HUDEP-2 (cell line): ENCODE data around the gene SEMA5A.
A peak's percentile ranks its signal among the peaks of the same experiment; 100 is the strongest.

Source experiments
- DNase-seq, 76 experiments: peaks; one replicate each; lab custom pipeline; 2025; ENCODE audit not compliant: unreplicated experiment in 76 of 76; lab: John Stamatoyannopoulos, UW

SEMA5A gene

DNA sequence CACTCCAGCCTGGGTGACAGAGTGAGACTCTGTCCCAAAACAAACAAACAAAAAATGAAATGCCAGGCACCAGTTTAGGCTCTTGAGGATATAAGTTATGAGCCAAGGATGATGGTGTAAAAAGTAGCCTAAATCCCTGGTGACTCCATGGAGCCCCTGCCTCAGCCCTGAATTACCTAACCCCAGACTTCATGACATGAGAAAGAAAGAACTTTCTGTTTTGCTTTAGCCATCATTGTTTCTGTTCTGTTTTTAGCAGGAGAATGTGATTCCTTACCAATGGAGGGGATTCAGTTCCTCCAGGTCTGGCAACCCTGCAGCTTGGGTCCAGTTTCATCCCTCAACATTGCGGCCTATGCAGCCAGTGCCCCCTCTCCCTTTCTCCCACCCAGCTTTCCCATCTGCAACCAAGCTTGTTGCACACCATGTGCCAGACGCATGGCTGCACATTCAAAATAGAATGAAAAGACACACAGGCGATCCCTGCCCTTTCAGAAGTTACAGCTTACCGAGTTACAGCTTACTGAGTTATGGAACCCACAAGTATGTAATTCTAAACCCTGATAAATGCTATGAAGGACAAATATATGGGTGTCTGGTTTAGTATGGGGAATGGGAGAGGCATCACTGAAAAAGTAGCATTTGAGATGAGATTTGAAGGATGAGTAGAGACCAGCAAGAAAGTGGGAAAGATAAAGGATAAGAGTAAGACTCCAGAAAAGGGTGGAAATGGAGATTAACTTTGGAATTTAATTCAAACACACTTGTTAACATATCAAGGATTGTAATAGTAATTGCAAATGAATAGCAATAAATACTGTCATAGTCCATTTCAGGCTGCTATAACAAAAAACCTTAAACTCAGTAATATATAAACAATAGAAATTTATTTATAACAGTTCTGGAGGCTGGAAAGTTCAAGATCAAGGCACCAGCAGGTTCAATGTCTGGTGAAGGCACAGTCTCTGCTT is 6.0 kb upstream of the SEMA5A start:
- DNase-seq: no peak

GRCh38 chr5:9549941-9550340 is 4.1 kb upstream of the SEMA5A start:
- no peak for DNase-seq

DNA sequence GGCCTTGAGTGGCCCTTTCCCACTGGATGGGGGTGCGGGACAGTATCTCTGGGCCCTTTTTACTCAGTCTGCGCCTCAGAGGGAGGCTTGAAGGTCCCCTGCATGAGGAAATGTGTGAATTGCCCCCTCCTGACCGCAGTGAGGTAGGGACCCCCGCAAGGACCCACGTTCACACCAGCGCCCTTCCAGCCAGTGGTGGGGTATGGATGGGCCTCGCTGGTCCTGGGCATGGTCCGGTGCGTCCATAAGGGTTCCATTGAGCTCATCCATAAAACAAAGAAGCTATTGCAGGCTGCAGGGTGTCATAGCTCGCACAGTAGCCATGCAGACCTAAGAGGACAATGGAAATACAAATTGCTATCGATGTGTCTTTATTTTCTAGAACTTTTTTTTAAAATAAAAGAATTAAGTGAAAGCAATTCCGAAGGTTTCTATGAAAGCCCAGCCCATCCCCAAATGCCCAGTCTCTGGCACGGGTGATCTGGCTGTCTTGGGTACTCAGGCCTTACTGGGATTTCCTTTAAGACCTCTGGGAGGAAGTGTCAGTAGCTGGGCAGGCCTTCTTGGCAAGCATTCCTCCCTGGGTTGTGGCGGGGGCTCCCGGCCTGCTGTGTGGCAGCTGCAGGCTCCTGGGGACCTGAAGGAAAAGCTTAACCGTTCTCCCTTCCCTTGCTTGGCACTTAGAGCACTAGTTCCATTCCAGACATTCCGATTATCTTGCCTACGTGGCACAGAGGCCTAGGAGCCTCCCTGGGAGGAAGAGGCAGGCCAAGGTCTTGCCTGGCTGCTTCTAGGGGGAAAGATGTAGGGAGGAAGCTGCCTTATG is 1.5 kb upstream of the SEMA5A start:
- no peak for DNase-seq

- DNase-seq: no peak
Observed at GRCh38 chr5:9545136-9545991, 511 bp downstream of the SEMA5A start.

DNA sequence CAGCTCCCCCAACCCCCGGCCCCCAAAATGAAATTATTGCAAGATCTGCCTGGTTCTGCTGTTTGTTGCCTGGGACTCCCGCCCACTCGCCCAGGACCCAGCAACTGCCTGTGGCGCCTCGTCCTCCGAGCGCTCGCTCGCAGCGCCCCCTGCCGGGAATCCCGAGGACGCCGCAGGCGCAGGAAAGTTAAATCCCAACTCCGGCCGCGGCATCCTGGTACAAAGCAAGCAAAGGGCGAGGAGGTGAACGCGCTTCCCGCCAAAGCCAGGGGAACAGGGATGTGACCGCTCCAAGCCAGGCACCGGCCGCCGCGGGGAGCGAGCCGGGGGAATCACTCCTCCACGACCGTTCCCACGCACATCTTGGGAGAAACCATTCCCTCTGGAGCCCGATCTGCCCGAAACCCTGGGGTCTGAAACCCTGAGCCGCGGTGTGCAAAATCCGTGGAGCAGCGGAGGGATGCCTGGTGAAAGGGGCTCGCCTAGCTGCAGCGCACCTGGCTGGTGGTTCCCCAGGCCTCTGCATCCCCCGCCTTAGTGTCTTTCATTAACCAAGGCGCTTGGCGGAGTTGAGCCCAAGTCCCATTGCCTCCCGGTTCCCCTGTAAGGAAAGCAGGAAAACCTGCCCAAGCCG is 1.3 kb downstream of the SEMA5A start:
- peak in 47 of 76 experiments; percentile 1 to 58 (median 22) for DNase-seq

- no peak for DNase-seq
Observed at GRCh38 chr5:9544056-9544455, 1.8 kb downstream of the SEMA5A start.

DNA sequence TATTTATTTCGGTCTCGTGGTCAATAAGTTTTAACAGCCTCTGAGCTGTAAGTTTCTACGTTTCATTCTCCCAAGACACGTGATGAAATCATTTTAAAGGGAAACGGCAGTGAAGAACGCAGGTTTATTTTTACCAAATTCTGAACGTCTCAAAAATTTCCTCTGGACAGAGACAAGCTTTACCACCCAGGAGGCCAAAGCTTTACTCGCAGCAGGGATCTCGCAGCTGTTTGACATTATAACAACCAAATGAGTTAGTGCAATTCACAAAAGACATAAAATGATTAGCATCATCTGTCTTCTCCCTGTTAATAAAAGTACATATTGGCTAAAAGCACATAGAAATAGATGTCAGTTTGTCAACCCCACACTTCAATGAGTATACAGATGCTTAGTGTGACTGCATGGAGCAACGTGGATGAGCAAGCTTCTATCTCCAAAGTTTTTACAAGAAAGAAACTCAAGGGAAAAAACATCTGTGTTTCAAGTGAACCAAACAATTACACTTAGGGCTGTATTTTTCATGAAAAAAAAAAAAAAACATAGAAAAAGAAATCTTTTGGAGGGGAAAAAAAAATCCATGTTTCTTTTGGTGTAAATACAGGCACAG is 2.5 kb downstream of the SEMA5A start:
- DNase-seq: no peak

- DNase-seq: no peak
Observed at GRCh38 chr5:9540791-9541190, 5.1 kb downstream of the SEMA5A start.

GRCh38 chr5:9538504-9538903 is 7.4 kb downstream of the SEMA5A start:
- DNase-seq: no peak

DNA sequence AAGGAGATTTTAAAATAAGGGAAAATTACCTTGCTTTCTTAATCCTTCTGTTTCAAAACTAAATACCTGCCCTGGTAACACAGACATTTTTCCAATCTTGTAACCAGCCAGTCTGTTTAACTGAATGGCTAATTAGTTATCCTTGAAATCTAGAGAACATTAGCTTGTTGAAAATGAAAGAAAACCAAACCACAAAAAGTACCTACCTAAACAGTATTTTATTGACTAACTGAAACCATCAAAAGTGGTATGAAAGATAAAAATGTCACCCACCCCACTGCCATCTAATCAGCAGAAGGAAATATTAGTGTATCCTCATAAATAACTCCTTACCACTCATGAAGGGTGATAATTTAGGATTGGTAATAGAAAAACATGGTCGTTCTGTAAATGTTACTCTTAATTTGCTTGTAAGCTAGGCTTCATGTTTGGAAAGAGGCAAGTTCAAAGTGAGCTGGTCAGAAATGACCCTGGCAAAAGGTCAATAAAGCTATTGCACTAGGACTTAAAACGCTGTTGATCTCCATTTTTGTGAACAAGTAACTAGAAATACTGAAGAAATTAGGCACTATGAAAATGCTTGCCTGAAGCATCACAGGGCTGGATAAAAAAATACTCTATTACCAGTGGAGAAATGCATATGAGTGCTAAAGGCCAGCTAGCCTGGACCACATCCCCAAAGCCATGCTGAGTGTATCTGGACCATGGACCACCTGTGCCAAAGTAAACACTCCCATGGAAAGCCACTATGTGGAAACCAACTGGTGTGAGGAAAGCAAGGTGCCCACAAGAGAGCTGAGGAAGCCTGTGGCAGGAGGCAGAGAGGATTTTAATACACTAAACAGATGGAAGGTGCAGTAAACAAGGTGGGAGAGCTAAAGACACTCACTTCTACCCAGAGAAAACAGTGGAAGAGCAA is 8.4 kb downstream of the SEMA5A start:
- DNase-seq: no peak

DNA sequence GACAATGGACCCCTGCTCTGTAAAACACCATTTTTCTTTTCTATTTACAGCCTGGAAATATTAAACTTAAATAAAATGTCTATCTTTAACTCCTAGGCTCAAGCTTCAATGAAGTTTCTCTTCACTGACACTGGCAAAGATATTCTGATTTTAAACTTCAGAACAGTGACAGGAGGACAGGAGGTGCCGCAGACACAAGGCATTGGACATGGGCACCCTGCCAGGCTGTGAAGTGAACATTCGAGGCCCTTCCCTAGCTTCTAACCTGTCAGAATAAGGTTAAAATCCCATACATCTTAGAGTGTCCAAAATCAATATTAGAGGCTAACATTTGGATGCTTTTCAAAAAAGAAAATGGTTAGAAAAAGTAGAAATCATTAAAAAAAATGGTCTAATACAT is 9.2 kb downstream of the SEMA5A start:
- DNase-seq: no peak

DNA sequence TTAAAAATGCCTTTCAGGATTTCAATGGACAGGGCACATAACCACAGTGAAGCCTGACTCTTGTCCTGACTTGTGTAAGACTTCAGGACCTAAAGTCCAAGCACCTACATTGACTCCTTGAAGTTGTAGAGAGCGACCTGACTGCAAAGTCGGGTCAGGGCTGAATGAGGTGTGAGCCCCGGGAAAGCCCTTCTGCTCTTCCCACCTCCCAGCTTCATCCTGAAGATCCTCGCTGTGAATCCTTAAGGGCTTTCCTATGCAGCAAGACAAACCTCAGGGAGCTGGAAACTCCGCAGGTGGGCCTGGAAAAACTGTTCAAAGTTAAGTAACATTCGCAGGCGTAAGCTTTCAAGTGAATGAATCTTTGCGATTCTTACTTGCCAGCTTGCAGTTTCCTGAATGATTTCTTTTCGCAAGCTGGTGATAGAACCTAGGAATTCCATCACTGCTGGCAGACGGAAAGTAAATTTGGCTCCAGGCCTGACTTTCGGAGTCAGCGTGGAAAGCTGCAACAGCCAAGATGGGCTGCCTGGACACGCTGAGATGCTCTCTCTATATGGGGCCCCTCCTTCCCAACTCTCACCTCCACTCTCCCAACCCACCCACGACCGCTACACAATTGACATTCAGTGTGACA is 10.9 kb downstream of the SEMA5A start:
- DNase-seq: no peak

DNA sequence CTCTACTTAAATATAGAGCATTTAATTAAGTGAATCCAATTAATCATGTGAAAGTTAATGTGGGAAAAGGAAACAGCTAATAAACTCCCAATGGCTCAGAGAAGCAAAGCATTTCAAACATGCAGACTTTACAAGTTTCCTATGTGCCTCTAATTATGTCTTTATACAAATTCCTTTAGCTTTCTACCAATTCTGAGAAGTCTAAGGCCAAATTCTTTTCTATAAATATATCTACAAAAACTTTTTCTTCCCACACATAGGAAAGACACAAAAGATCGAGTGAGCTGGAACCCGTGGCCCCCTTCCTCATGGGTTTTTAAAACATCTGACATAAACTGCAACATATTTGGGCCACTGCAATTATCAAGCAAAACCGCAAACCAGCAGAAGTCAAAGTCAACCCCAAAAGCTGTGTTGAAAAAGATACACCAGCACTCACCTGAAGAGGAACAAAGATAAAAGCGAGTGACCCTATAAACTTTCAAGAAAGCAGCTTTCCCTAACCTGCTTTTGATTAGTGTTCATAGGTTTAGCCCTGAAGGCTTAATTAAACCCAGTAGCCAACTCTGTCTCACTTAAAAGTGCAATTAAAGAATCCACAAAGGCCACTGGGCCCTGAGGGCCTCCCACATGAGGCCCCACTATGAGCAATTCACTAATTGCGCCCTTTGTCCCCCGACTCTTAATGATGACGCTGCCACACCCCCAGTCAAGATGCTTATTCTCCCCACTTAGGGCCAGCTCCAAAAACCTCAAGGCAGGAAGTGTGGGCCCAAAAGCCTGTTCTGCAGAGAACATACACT is 12.1 kb downstream of the SEMA5A start:
- DNase-seq: no peak

- no peak for DNase-seq
Observed at GRCh38 chr5:9533096-9533495, 12.8 kb downstream of the SEMA5A start.

DNA sequence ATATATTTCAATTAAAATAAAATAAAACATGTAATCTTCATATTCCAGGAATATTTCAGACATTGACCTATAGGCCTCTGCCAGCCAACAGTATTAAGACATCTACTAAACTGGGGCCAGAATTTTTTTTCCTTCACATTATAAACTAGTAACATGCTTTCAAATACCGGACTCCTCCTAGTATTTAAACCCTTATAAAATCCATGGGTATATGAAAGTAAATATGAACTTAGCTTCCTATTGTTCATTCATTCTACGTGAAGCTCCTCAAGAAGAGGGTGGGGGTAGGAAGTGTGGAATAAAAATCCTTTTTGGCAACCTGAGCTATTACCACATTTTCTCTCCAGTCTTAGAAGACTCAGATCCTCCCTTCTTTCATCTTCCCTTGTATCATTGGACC is 16.4 kb downstream of the SEMA5A start:
- no peak for DNase-seq

DNA sequence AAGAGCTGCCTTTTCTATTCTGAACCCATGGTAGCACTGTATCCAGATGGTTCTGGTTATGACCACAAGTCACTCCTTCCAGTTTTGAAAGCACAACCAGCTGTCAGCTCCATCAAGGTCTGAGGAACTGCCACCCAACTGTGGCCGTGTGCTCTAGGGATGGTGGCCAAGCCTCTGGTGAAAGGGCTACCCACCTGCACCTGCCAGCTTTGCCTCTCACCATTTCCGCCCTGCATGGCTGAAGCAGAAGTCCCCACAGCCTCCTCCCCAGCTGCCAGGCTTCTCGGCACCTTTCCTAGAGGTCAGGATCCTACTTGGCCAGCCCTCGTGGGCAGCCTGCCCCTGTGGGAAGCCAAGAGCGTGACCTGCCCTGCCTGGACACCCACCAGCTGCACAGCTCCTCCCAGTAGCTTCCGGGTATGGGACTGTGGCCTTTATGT is 16.8 kb downstream of the SEMA5A start:
- no peak for DNase-seq

DNA sequence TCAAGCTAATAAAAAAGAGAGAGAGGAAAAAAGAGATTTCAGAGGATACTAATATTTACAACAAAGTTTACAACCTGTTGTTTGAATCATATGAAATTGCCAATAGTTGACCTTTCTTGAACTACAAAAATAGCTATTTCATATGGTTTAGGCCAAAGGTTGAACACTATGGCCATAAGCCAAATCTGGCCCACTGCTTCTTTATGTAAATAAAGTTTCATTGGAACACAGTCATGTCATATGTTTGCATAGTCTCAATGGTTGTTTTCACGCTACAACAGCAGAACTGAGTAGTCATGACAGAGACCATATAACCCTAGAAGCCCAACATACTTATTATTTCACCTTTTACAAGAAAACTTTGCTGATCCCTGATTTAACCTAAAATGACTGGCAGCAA is 20.9 kb downstream of the SEMA5A start:
- DNase-seq: no peak
